ENCODE results near the gene RANGAP1. TPM values are rescaled to one million over a fixed set of nuclear protein-coding genes. Genes with fewer than 3 reads are reported as not detected.

RANGAP1 gene
- polyA plus RNA-seq, 2 of the 4 experiments (the other 2 are of a cell fraction), result 44.9 to 75.1 TPM

GRCh38 chr22:41271787-41272186, 14.2 kb downstream of the RANGAP1 start:
- ATAC-seq, result peak; percentile 64 to 70; a peak in 5 of 6 replicates

GRCh38 chr22:41267958-41268357, 18.0 kb downstream of the RANGAP1 start:
- ChIA-PET CTCF (no interaction called here), POLR2A (no interaction called here)
- Histone ChIP-seq H3K4me1 (no peaks in the 10 kb centered on the region), H3K9me3 (no peaks in the 10 kb centered on the region), H3K4me2 (no peak overlapping the region), H3K27ac (no peak overlapping the region), H3K4me3 (no peak overlapping the region)
- FAIRE-seq, result no peak
- TF ChIP-seq RNF2 (IDR thresholded peaks at IDR 0.05; ENCODE audit: borderline replicate concordance, low read depth) (no peak), PBX3 (IDR thresholded peaks at IDR 0.05) (no peak), CBX8 (IDR thresholded peaks at IDR 0.05) (no peak), CBX2 (IDR thresholded peaks at IDR 0.05; ENCODE audit: borderline replicate concordance, low read depth) (no peak), RFX5 (IDR thresholded peaks at IDR 0.05) (no peak), ZC3H11A (IDR thresholded peaks at IDR 0.05) (no peak), GATA3 (IDR thresholded peaks at IDR 0.05; ENCODE audit: borderline replicate concordance) (no peak), NPAS2 (CRISPR knock-in tag; IDR thresholded peaks at IDR 0.05; ENCODE audit: borderline replicate concordance) (no peak), MAX (IDR thresholded peaks at IDR 0.05) (no peak), BCL3 (IDR thresholded peaks at IDR 0.05) (no peak), RARB (CRISPR knock-in tag; IDR thresholded peaks at IDR 0.05) (no peak), JUN (IDR thresholded peaks at IDR 0.05) (no peak), CHD2 (IDR thresholded peaks at IDR 0.05; ENCODE audit: low read length, partially characterized antibody) (no peak), EHF (CRISPR knock-in tag; IDR thresholded peaks at IDR 0.05) (no peak), NR3C1 (IDR thresholded peaks at IDR 0.05) (no peak), EP300 (IDR thresholded peaks at IDR 0.05) (no peak), HOXB13 (CRISPR knock-in tag; IDR thresholded peaks at IDR 0.05; ENCODE audit: low read depth) (no peak)
- 94% methylated on average over 15 of the region's 16 CpGs for WGBS (ENCODE audit: missing lambda C conversion rate)
- DNase-seq (ENCODE audit: low read depth in 1 of 2, low spot score in 1 of 2), result no peak
- no peak for ATAC-seq

More at GRCh38 chr22:41271787-41272186, 14.2 kb downstream of the RANGAP1 start:
- CTCF ChIA-PET, result no interaction called here
- no peak for FAIRE-seq
- H3K9me3 ChIP-seq, result no peaks in the 10 kb centered on the region
- H3K4me2 ChIP-seq, result no peak overlapping the region
- no peak overlapping the region for H3K4me3 ChIP-seq
- POLR2A ChIA-PET, result no interaction called here
- H3K27ac ChIP-seq, result no peak overlapping the region
- TF ChIP-seq SREBF2 (IDR thresholded peaks at IDR 0.05) (no peak), MAFK (IDR thresholded peaks at IDR 0.05; ENCODE audit: partially characterized antibody) (no peak), RCOR1 (IDR thresholded peaks at IDR 0.05; ENCODE audit: low read depth, low read length) (no peak), EHMT2 (IDR thresholded peaks at IDR 0.05; ENCODE audit: low read depth) (no peak), ZSCAN20 (CRISPR knock-in tag; IDR thresholded peaks at IDR 0.05) (no peak), EP300 (IDR thresholded peaks at IDR 0.05) (no peak), MYC (IDR thresholded peaks at IDR 0.05; ENCODE audit: borderline replicate concordance, low read length) (no peak), ELK1 (IDR thresholded peaks at IDR 0.05; ENCODE audit: low read depth, low read length) (no peak), GATA3 (IDR thresholded peaks at IDR 0.05; ENCODE audit: borderline replicate concordance) (no peak), MAX (IDR thresholded peaks at IDR 0.05) (no peak)
- DNase-seq (ENCODE audit: low read depth in 1 of 2, low spot score in 1 of 2), result no peak
- WGBS (ENCODE audit: missing lambda C conversion rate), result 90% methylated on average over 8 of the region's 9 CpGs
- no peaks in the 10 kb centered on the region for H3K4me1 ChIP-seq
